Panc1 (cell line): ENCODE measurements around the gene RGS13. TPM values are rescaled to one million over a fixed set of nuclear protein-coding genes. Genes with fewer than 3 reads are reported as not detected.

Experiments
- ATAC-seq: fragments of 200-7000 bp; cut with Tn5 transposase; 2 replicates; pipeline ENCODE4 v1.9.1; 2020; ENCODE audit warnings: mild to moderate bottlenecking, moderate library complexity
- BruUV-seq: library from RNA; stranded (reverse); fragments of 400-500 nt; replicated peaks from 2 replicates; lab custom pipeline; 2021; lab: Mats Ljungman, UMichigan
- CTCF ChIA-PET: fragments of 300-600 bp; sonication (Branson Sonifier 250); formaldehyde crosslinking; loops from one replicate; lab custom pipeline; 2022; ENCODE audit warnings: antibody characterized with exemption; lab: Charles Lee
- POLR2A ChIA-PET: fragments of 300-600 bp; sonication (Branson Sonifier 250); formaldehyde crosslinking; loops from one replicate; lab custom pipeline; 2022; ENCODE audit warnings: antibody characterized with exemption; lab: Charles Lee
- DNase-seq: peaks from one replicate; pipeline ENCODE4 v3.0.0-alpha.2; 2010; ENCODE audit warnings: low read depth, low spot score
- H3K27ac ChIP-seq: 2 replicates; pipeline ENCODE4 v1.5.1; 2011; ENCODE audit warnings: mild to moderate bottlenecking, low read length, inconsistent platforms
- H3K27me3 ChIP-seq: fragments of 200-500 bp; sonication (Bioruptor generic); 2 replicates; pipeline ENCODE4 v1.6.0; 2014; ENCODE audit warnings: low read length, inconsistent platforms; ENCODE audit not compliant: control insufficient read depth, insufficient read depth
- H3K36me3 ChIP-seq: fragments of 200-500 bp; sonication (Bioruptor generic); 2 replicates; pipeline ENCODE4 v1.5.1; 2014; ENCODE audit warnings: inconsistent platforms, mild to moderate bottlenecking, low read length, moderate library complexity; ENCODE audit not compliant: control insufficient read depth, insufficient read depth
- H3K4me1 ChIP-seq: 2 replicates; pipeline ENCODE4 v1.5.1; 2011; ENCODE audit warnings: inconsistent platforms, mild to moderate bottlenecking, low read length, moderate library complexity; ENCODE audit not compliant: control insufficient read depth, insufficient read depth
- H3K4me3 ChIP-seq, 2 experiments: 2 replicates each; pipeline ENCODE4 v1.5.1; 2011 to 2012; ENCODE audit warnings: low read depth in 2 of 2, low read length in 2 of 2, mild to moderate bottlenecking in 2 of 2, inconsistent platforms in 1 of 2, moderate library complexity in 1 of 2
- H3K9me3 ChIP-seq: fragments of 200-500 bp; sonication (Bioruptor generic); 2 replicates; pipeline ENCODE4 v1.5.1; 2014; ENCODE audit warnings: low read depth, mild to moderate bottlenecking, inconsistent platforms, low read length, moderate library complexity; ENCODE audit not compliant: control insufficient read depth, insufficient read depth
- CTCF ChIP-seq: fragments of 450-650 bp; IDR thresholded peaks from 2 replicates; pipeline ENCODE4 v1.5.1; 2017; ENCODE audit warnings: mild to moderate bottlenecking
- POLR2AphosphoS5 ChIP-seq: IDR thresholded peaks from 2 replicates; pipeline ENCODE4 v1.6.1; 2012; ENCODE audit warnings: mild to moderate bottlenecking, low read depth, low read length, moderate library complexity
- SIN3A ChIP-seq: IDR thresholded peaks from 2 replicates; pipeline ENCODE4 v1.6.1; 2012; ENCODE audit warnings: low read depth, mild to moderate bottlenecking, low read length, moderate library complexity, borderline replicate concordance; ENCODE audit not compliant: insufficient read depth
- TCF7L2 ChIP-seq: IDR thresholded peaks from 2 replicates; pipeline ENCODE4 v1.6.1; 2011; ENCODE audit warnings: mild to moderate bottlenecking, low read depth, low read length, inconsistent platforms
- in situ Hi-C: cut with HindIII; loops from 2 replicates; pipeline ENCODE4 v1.10.0; 2016; ENCODE audit warnings: low sequenced_read_pairs, low pct_unique_long_range_greater_than_20kb
- intact Hi-C: fragments of 100-400 bp; cut with micrococcal nuclease; formaldehyde crosslinking; loops from one replicate; pipeline ENCODE4 v1.10.0; 2022; ENCODE audit not compliant: unreplicated experiment
- total RNA-seq: library from RNA; stranded (reverse); gene quantifications from one replicate; pipeline ENCODE4 v1.2.1, GENCODE V29; 2021; ENCODE audit not compliant: unreplicated experiment
- TF ChIP-seq, protein P1 (sequence below), 2 experiments: IDR thresholded peaks; 2 replicates each; pipeline ENCODE4 v1.6.1; 2011 to 2012; ENCODE audit warnings: low read depth in 2 of 2, control low read depth in 1 of 2, low read length in 1 of 2, mild to moderate bottlenecking in 1 of 2, moderate library complexity in 1 of 2; ENCODE audit not compliant: insufficient read depth in 1 of 2

The RGS13 gene
- total RNA-seq, 1 experiment from 2014 or later = not detected

DNA sequence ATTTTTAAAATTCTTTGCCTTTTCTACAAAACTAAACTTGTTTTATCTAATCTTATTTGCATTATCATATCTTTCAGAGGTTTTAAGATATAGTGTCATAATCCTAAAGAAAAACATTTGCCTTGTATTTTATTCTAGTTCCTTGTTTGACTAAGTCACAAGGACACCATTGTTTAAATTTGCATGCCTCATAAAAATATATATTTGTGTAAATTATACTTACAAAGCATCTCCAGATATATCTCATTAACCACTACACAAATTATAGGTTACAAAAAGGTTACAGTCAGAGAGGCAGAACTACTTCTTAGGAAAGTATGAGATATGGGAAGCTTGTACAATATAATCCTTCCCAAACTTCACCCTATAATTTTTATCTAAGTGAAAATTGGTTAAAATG, 4.2 kb upstream of the RGS13 start:
- Histone ChIP-seq H3K9me3 (no peaks in the 10 kb centered on the region), H3K4me1 (no peaks in the 10 kb centered on the region; the same call in 1 of the 2 replicates), H3K27ac (no peak overlapping the region), H3K27me3 (no peaks in the 10 kb centered on the region; the same call in 1 of the 2 replicates), H3K36me3 (no peaks in the 10 kb centered on the region), H3K4me3 (no peak overlapping the region)
- intact Hi-C loops (no loop called here), in situ Hi-C loops (no loop called here)
- ATAC-seq (no peak), DNase-seq (no peak)
- ChIA-PET CTCF (no interaction called here), POLR2A (no interaction called here)
- no TSS peak for BruUV-seq
- TF ChIP-seq, protein P1, sequence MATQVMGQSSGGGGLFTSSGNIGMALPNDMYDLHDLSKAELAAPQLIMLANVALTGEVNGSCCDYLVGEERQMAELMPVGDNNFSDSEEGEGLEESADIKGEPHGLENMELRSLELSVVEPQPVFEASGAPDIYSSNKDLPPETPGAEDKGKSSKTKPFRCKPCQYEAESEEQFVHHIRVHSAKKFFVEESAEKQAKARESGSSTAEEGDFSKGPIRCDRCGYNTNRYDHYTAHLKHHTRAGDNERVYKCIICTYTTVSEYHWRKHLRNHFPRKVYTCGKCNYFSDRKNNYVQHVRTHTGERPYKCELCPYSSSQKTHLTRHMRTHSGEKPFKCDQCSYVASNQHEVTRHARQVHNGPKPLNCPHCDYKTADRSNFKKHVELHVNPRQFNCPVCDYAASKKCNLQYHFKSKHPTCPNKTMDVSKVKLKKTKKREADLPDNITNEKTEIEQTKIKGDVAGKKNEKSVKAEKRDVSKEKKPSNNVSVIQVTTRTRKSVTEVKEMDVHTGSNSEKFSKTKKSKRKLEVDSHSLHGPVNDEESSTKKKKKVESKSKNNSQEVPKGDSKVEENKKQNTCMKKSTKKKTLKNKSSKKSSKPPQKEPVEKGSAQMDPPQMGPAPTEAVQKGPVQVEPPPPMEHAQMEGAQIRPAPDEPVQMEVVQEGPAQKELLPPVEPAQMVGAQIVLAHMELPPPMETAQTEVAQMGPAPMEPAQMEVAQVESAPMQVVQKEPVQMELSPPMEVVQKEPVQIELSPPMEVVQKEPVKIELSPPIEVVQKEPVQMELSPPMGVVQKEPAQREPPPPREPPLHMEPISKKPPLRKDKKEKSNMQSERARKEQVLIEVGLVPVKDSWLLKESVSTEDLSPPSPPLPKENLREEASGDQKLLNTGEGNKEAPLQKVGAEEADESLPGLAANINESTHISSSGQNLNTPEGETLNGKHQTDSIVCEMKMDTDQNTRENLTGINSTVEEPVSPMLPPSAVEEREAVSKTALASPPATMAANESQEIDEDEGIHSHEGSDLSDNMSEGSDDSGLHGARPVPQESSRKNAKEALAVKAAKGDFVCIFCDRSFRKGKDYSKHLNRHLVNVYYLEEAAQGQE (IDR thresholded peaks at IDR 0.05; ENCODE audit: insufficient read depth in 1 of 2, low read depth in 2 of 2, low read length in 1 of 2) = no peak
- TF ChIP-seq CTCF (no peak), SIN3A (no peak), TCF7L2 (no peak), POLR2AphosphoS5 (no peak)

DNA sequence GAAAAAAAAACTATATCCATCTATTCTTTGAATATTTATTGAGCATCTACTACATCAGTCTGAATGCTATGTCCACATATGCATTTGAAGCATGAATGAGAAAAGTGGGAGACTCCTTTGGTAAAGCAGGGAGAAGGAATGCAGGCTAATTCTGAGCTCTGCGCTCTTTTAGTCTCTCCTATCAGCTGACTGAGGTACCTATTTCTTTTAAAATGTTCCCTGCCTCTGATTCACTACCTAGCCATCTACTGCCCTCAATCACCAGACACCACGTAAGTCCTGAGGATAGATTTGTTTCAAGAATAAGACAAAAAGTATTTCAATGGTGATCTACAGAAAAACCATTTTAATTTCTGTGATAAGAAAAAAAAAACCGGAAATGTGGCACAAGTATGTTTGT, 3.8 kb upstream of the RGS13 start:
- intact Hi-C loops = no loop called here
- TF ChIP-seq TCF7L2 = no peak
- no peak for TF ChIP-seq POLR2AphosphoS5
- TF ChIP-seq CTCF = no peak

More for the DNA sequence above, 3.8 kb upstream of the RGS13 start:
- no peak for DNase-seq
- ATAC-seq = no peak
- no peaks in the 10 kb centered on the region for H3K9me3 ChIP-seq
- no peaks in the 10 kb centered on the region; the same call in 1 of the 2 replicates for H3K4me1 ChIP-seq
- no TSS peak for BruUV-seq
- H3K36me3 ChIP-seq = no peaks in the 10 kb centered on the region
- no peak overlapping the region for H3K27ac ChIP-seq
- no peak overlapping the region for H3K4me3 ChIP-seq
- CTCF ChIA-PET = no interaction called here
- POLR2A ChIA-PET = no interaction called here
- H3K27me3 ChIP-seq = no peaks in the 10 kb centered on the region; the same call in 1 of the 2 replicates
- in situ Hi-C loops = no loop called here
